ENCODE measurements around the gene VSX2. TPM values are rescaled to one million over a fixed set of nuclear protein-coding genes. Genes with fewer than 3 reads are reported as not detected.

The VSX2 gene
- total RNA-seq, 1 experiment from 2014 or later: not detected

DNA sequence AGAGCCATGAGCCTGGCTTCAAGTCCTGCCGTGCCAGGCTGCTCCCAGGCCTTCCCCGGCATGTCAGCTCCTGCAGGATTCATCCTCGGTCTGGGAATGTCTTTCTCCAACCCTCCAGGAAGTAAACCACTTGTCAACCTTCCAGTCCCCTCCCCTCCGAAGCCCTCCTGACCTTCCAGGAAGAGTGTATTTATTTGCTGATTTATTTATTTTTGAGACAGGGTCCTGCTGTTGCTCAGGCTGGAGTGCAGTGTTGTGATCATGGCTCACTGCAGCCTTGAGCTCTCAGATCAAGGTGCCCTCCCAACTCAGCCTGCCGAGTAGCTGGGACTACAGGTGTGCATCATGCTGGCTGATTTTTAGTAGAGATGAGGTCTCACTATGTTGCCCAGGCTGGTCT, 24.7 kb downstream of the VSX2 start:
- no peaks in the 10 kb centered on the region for H4K20me1 ChIP-seq (ENCODE audit: control insufficient read depth, insufficient read depth, insufficient read length)
- H3K79me1 ChIP-seq (ENCODE audit: insufficient read depth, low read depth, low read length, poor library complexity, severe bottlenecking): no peaks in the 10 kb centered on the region
- WGBS (ENCODE audit: extremely low coverage, insufficient read length, low lambda C conversion rate): no CpG with 5 or more reads among the region's 5 CpGs
- Mint-ChIP-seq H3K4me1 (peaks cover 14 to 15% of the 10 kb centered on the region in 2 experiments), H3K4me3 (no peak overlapping the region), H3K9me3 (no peaks in the 10 kb centered on the region), H3K27ac (no peak overlapping the region), H3K36me3 (ENCODE audit: insufficient read depth in 1 of 3, low read depth in 3 of 3) (no peaks in the 10 kb centered on the region), H3K27me3 (ENCODE audit: low read depth) (peaks cover 26% of the 10 kb centered on the region)
- peaks cover 5% of the 10 kb centered on the region; the same call in 1 of the 2 replicates for H3K27me3 ChIP-seq (ENCODE audit: insufficient read depth, low read length)
- H3K56ac ChIP-seq (ENCODE audit: insufficient read length, low read depth, low read length): no peak overlapping the region
- H3K14ac ChIP-seq (ENCODE audit: insufficient read depth, low read length): no peak overlapping the region
- H3K4me2 ChIP-seq (ENCODE audit: insufficient read depth, insufficient read length, low read length): no peak overlapping the region
- H3K23me2 ChIP-seq (ENCODE audit: insufficient read length, low read depth, low read length, poor library complexity, severe bottlenecking): no peaks in the 10 kb centered on the region
- H2AK5ac ChIP-seq (ENCODE audit: insufficient read length, low read length): no peak overlapping the region
- no peak overlapping the region for H2BK120ac ChIP-seq (ENCODE audit: low read depth, low read length, poor library complexity, severe bottlenecking)
- DNase-seq: no peak
- no peak overlapping the region for H3K18ac ChIP-seq (ENCODE audit: insufficient read length, low read depth, low read length)
- H3K4ac ChIP-seq (ENCODE audit: low read depth, low read length): no peak overlapping the region
- no peak overlapping the region for H2BK5ac ChIP-seq (ENCODE audit: insufficient read length, low read length)
- no peak overlapping the region for H2AFZ ChIP-seq (ENCODE audit: low read length)
- no peak overlapping the region for H4K5ac ChIP-seq (ENCODE audit: insufficient read length, low read depth, low read length)
- no peak overlapping the region for H3T11ph ChIP-seq (ENCODE audit: low read length)
- H3K79me2 ChIP-seq (ENCODE audit: insufficient read depth, low read length): no peaks in the 10 kb centered on the region
- no peak overlapping the region for H2BK15ac ChIP-seq (ENCODE audit: low read depth, low read length)
- H4K91ac ChIP-seq (ENCODE audit: insufficient read length, low read depth, low read length): no peak overlapping the region
- H3K27ac ChIP-seq (ENCODE audit: insufficient read length, low read depth, low read length): no peak overlapping the region
- no peaks in the 10 kb centered on the region for H3K9me3 ChIP-seq (ENCODE audit: control insufficient read depth, low read depth, low read length)
- no peak overlapping the region for H3K23ac ChIP-seq (ENCODE audit: insufficient read length, low read depth, low read length)
- no peaks in the 10 kb centered on the region for H3K4me1 ChIP-seq (ENCODE audit: insufficient read depth, low read length)
- H2BK20ac ChIP-seq (ENCODE audit: low read depth, low read length, poor library complexity, severe bottlenecking): no peak overlapping the region
- H3K9ac ChIP-seq (ENCODE audit: extremely low read depth, insufficient read length, low read length): no peak overlapping the region
- TF ChIP-seq, protein P1, sequence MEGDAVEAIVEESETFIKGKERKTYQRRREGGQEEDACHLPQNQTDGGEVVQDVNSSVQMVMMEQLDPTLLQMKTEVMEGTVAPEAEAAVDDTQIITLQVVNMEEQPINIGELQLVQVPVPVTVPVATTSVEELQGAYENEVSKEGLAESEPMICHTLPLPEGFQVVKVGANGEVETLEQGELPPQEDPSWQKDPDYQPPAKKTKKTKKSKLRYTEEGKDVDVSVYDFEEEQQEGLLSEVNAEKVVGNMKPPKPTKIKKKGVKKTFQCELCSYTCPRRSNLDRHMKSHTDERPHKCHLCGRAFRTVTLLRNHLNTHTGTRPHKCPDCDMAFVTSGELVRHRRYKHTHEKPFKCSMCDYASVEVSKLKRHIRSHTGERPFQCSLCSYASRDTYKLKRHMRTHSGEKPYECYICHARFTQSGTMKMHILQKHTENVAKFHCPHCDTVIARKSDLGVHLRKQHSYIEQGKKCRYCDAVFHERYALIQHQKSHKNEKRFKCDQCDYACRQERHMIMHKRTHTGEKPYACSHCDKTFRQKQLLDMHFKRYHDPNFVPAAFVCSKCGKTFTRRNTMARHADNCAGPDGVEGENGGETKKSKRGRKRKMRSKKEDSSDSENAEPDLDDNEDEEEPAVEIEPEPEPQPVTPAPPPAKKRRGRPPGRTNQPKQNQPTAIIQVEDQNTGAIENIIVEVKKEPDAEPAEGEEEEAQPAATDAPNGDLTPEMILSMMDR (conservative IDR thresholded peaks at IDR 0.05): no peak
- no peak overlapping the region for H4K8ac ChIP-seq (replicated peaks; ENCODE audit: insufficient read length, low read depth, low read length)
- no peak overlapping the region for H2BK12ac ChIP-seq (ENCODE audit: insufficient read length, low read depth, low read length)

Data from H9 (cell line).